GM21576 (cell line): ENCODE data around the gene CREB5.

ENCODE experiments used
- ATAC-seq: cut with Tn5 transposase; IDR thresholded peaks from one replicate; pipeline ENCODE4 v1.9.1; 2021; ENCODE audit warnings: mild to moderate bottlenecking, moderate library complexity; ENCODE audit not compliant: unreplicated experiment

The CREB5 gene

DNA sequence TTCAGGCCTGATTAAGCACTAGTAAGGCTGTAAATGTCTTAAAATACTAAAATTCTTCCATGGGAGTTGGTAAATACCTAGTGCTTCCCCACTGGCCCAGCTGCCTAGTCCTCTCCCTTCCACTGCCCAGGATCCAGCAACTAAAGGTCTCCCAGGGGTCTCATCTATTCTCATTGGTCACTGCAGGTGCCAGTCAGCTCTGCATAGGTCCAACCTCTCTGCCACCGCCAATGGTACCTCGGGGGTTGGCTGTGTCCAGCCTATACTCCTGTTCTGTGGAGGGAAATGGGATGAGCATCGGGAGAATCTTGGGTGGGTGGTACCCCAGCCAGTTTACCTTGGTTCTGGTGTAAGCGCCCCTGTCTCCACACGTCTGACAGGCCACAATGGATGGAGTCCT lies 6.1 kb upstream of the CREB5 start:
- ATAC-seq, result no peak

DNA sequence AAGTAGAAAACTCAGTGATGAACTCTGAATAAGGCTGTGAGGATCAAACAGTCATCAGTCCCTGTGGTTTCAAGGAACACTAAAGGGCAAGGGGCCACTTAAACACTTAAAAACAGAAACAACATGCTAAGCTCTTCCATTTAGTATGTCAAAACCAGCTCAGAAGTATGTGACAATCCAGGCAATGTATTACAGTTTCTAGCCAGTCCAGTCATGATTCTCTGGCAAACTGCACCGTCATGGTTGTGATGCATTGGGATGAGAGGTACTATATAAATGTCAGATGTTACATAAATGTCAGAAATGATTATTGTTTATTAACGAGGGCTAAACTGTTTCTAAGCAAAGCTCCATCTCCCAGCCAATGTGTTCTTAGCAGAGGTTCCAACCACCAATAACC lies 4.7 kb upstream of the CREB5 start:
- no peak for ATAC-seq

DNA sequence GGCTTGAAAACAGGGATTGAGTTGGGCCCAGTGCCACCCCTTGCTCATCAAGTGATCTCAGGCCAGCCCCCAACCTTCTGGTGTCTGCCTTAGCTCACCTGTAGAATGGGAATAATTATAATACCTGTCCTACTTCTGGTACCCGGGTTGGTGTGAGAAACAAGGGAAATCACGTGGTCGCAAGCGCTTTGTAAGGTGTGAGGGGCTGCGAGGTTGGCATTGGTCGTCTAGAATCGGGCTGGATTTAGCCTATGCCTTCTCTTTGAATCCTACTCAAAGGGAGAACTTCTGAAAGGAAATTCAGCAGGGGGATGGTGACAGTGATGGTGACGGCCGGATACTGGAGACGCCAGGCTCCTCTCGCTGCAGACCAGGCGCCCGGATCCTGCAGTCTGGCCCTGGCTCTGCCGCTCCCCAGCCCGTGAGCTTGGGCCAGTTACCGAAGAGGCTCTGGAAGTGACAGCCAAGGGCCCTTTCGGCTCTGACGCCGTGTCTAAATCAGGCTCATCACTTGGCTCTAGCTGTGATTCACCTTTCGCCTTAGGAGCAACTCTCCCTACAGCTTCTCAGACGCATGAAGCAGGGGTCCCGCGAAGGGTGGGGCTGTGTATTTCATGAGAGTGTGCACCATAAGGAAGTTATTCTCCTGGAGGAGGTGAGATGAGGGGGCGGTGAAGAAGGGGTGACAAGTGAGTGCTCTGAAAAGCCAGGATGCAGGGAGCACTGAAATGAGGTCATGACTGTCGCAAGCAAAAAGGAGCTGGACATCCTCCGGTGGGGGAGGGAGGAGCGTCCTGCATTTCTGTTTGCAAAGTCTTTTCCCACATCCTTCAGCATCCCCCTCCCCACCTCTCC lies 4.0 kb upstream of the CREB5 start:
- no peak for ATAC-seq

DNA sequence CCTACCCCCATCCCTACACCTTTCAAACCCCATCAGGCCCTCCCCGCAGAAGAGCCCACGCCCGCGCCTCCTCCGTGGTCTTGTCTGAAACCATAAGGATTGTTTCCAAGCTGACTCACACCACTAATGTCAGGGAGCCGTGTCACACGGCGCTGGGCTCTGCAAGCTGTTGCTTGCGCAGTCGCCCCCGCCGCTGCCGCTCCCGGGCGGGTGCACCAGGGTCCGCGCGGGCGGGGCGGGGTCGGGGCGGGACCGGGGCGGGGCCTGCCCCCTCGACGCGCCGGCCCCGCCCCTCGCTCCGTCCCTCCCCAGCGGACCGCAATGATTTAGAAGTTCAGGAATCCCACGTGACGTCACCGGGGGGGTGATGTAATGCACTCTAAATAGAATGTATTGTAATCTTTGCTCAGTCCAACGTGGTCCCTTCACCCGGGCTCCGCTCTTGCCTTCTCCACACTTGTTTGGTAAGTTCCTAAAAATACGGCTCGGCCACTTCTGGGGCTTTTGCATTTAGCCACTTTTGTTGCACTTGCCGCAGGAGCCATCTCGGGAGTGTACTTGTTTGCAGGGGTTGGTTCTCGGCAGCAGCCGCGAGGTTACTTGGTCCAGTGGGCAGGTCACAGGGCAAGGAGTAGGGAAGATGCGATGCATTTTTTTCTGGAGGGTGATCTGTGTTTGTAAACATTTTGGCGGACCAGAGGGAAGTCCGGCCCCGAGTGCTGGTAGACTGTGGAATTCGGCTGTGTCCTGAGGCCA lies 3.2 kb upstream of the CREB5 start:
- ATAC-seq, result no peak

DNA sequence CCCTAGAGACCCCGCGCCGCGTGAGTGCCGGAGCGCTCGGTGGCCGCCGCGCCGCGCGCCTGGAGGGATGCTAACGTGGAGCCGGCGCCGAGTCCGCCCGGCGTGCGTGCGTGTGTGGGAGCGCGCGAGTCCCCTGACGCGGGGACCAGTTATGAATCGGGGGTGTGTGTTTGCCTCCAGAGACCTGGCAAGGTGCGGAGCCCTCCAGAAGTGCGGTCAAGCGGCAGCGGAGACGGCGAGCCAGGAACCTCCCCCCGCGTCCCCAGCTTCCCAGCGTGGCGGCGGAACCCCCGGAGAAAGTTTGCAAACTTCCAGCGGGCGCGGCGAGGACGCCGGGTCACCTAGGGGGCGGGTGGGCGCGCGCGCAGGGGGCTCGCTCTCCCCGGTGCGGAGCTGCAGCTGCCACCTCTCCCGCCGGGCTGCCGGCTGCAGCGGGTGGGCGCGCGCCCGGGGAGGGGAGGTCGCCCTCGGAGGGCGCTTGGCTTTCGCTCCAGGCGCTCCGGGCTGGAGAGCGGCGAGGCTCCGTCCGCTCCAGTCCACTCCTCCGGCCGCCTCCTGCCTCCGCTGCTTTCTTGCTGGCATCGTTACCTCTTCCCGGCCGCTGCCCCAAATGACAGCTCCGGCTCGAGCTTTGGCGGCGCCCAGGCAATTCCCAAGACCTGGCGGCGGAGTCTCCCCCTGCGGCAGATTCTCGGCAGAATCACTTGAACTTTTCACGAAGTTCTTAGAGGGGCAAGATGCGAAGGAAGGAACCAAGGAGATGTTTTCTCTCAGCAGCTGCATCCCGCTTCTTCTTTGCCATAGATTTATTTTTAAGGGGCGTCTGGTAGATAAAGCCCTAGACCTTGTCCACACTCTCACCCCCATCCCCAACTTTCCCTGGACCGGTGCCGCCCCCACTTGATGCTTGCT lies 2.3 kb upstream of the CREB5 start:
- ATAC-seq, result no peak

DNA sequence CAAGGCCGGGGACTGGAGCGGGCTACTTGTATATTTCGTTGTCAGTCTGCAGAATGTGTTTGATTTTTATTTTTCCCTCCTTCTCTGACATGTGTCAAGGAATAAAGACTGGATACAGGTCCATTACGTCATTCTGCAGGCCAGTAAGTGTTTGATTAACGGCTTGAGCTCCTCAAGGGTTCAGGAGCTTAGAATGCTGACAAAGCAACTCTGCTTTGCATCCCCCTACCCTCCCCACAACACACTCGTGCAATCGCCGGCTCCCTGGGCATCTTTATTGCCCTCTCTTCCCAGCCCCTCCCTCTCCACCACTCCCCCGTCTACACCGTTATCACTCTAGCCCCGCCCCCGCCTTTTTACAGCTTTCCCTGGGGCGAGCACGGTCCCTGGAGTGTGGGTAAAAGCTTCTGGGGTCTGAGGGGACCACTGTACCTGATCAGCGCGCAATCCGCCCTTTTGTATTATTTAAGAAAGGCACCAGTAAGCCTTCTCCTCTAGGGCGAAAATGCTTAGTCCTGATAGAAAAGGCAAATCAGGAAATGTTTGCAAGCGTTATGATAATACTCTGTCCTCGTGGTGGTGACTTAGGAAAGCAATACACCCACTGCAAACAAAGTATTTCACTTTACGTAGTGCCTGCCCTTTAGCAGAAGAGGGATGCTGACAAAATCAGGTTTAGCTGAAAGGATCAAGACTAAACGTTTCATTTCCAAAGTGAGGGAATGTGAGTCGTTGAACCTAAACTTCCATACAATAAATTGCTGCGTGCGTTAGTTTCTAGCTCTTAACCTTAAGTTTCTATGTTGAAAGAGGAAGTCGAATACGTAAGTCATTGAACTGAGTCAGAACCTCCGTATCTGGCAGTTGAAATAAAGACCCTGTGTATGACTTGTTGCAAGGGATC lies 1.4 kb upstream of the CREB5 start:
- no peak for ATAC-seq

DNA sequence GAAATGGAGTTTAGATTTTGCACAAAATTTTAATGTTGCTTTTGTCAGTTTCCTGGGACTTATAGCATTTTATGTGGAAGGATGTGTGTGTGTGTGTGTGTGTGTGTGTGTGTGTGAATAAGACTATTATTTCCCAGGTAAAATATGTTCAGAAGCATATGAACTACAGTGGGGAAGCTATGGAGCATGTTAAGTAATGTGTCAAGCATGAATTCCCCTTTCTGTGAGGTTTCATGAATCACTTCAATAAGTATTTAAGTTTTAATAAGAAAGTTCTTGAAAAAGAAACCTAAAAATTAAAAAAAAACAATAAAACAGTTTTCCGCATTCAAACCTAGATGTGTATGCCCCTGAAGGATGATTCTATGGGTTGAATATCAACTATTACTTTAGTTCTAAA lies 693 bp downstream of the CREB5 start:
- ATAC-seq, result no peak

DNA sequence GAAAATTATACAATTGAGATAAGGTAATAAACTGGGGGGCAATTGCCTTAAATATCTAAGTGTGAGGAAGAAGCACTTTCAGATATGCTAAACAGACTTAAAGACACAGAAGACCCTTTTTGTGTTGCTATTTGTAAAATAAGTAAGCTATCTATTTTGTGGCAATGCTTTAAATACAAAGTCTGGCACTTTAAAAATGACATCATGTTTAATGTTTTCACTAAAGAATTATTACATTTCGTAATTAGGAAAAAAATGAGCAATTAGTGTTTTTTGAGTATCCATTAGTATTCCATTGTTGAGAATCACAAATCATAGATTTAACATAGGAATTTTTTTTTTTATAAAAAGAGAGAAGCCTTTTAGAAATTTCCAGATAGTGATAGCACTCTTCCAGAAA lies 2.1 kb downstream of the CREB5 start:
- ATAC-seq, result no peak

DNA sequence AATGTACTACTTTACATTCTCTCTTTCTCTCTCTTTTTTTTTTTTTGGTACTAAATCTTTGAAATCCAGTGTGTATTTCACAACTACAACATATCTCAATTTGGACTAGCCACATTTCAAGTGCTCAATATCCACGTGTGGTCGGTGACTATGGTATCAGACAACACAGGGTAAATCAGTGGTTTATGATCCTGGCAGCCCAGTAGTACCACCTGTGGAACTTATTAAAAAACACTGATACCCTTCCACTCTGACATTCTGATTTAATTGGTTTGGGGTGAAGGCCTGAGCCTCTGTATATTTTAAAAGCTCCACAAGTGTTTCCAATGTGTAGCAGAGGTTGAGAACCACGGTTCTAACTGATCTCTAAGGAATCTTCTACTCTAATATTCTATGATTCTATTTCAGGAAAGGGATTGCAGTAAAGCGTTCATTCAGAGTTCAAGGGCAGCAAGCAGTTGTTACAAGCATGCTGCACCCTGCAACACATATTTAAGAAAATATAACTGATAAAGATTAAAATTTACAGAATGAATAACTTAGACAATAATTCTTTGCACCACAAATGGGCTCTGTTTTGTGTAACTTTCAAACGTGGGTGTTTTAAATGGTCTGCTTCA lies 5.1 kb downstream of the CREB5 start:
- no peak for ATAC-seq

DNA sequence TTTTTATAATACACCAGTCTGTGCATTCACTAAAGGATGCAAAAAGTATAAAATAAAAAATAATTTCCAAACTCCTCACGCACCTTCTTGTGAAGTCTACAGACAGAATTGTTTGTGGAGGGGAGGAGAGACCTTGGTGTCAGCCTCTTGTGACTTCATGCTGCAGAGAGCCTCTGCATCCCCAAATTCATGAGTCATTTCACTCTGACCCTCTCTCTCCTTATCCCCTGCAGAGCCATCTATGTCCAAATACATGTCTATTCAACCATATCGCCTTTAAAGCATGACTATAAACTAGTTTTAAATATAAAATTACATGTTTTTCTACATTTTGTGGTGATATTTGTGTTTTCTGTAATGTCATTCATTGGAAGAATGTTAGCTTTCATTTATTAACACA lies 6.0 kb downstream of the CREB5 start:
- no peak for ATAC-seq

DNA sequence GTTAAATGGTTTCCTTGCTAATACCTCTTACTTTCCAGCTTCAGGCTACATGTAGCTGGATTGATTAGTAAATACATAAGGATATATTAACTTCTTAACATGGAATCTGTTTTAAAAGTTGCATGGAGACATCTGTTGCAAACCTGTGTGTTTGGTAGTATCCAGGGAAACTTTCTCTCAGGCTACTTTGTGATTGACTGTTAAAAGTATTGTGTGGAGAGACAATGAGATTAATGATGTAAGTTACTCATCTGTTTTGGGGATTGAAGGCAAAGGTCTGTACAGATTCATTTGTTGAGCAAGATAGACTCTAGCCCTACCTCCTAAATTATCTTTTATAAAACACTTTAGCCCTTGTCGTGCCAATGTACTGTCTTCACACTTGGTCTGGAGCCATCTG lies 6.6 kb downstream of the CREB5 start:
- no peak for ATAC-seq

DNA sequence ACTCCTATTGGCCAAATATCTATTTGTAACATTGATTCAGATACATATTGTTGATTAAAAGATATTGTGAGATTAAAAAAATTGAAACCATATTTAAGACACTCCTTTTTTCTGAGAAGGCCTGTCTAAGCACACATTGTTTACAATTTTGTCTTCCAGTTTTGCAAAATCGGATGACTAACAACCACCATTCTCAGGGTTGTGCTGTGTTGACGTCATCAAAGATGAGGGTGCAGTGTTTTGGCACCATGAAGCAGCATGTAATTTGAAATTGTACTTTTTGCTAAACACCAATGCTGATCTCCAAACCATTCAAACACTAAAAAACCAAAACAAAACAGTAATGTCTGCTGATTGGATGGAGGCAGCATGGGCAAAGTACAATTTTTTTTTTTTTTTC lies 7.4 kb downstream of the CREB5 start:
- ATAC-seq, result no peak

DNA sequence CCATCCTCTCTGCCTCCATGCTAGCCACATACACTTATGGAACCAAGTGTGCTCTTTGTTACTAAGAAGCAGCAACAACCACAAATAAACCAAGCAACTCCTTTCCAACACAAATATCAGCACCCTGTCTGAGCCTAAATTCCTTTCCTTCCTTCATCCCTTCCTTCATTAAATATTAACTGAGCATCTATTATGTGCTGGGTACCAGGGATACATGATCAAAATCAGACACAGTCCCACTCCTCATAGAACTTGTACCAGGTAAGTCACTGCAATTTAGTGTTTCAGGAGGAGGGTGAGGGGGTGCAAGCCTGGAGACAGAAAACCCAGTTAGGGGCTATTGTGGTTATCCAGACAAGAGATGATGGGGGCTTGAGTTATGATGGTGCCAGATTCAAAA lies 10.8 kb downstream of the CREB5 start:
- ATAC-seq, result no peak

DNA sequence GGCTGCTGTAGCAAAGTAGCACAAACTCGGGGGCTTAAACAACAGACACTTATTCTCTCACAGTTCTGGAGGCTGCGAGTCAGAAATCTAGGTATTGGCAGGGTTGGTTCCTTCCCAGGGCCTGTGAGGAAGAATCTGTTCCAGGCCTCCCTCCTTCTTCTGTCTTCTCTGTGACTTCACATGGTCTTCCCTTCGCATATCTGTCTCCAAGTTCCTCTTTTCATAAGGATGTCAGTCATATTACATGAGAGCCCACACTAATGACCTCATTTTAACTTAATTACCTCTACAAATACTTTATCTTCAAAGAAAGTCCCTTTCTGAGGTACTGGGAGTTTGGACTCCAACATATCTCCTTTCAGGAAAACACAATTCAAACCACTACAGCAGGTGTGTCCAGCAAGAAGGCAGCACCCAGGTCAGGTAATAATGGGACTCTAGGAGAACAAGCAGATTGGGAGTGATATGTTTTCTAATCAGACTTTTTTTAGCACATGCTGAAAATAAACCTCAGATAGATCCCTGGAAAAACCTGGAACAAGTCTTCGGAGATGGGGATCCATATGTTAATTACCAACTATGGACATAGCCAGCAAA lies 11.7 kb downstream of the CREB5 start:
- ATAC-seq, result no peak

DNA sequence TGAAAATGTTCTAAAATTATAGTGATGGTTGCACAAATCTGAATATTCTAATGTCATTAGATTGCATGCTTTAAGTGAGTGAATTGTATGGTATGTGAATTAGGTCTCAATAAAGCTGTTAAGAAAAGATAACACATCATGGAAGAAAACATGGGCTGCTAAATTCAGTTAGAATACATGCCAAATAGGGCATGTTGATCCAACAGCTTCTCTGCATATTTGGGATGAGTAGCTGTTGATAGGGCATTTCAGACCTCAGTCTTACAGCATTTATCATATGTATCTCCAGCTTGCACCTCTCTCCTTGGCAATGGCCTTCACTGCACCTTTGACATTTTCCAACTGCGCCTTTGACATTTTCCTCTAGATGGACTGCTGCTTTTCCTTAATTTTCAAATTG lies 13.2 kb downstream of the CREB5 start:
- ATAC-seq, result no peak

DNA sequence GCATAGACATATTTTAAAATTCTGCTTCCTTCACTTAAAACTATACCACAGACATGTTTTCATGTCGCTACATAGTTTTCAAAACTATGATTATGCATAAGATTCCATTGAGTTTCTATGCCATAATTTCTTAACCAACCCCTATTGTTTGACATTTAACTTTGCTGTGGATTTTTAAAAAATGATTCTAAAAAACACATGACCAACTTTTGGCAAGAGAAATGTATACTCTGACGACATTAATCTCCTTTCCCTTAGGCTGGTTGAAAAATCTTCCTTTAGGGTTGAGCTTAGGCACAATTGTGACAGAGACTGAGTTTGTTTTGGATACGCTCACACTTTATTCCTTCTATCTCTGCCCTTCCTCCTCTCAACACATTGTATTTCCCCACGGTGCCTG lies 14.9 kb downstream of the CREB5 start:
- no peak for ATAC-seq

DNA sequence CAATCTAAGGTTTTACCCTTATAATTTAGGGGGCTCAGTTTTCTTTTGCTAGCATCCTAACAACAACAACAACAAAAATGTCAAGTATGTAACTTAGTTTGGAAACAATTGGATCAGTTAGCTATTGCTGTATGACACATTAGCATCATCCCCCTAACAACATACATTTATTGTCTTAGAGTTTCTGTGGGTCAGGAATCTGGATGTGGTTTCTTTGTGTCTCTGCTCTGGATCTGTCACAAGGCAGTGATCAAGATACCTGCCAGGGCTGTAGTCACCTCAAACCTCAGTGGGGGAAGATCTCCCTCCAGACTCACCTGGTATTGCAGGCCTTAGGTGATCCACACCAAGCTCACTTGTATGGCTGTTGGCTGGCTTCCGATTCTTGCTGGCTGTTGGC lies 18.3 kb downstream of the CREB5 start:
- no peak for ATAC-seq

DNA sequence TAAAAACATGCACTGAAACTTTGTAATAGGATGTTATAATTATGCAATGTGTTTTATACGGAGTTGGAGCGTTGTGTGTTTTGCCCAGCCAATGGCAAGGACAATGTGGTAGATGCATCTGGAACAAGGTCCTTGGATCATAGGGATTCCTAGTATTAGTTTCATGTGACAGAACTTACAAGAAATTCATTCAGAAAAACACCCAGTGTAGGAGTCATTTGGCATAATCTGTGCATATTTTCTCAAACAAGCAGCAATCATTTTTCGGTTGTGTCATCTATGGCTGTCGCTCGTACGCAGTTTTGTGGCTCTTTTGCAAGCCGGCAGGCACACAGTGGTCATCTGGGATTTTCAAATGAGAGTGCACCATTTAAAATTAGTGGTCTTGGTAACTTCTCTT lies 19.8 kb downstream of the CREB5 start:
- ATAC-seq, result no peak

DNA sequence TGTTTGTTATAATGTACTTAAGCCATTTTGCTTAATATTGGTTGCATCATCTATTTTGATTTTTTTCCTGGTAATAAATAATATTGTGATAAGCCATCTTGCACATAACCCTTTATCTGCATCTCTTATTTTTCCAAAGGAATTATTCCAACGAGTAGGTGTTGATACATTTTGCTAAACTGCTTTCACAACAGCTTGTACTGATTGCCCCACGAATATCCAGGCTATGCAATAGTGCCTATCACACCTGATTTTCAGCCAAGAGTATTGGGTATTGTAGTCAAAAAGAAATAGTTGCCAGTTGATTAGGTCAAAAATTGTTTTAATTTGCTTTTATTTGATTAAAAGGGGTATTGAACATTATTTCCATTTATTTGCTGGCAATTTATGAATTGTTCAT lies 20.7 kb downstream of the CREB5 start:
- ATAC-seq, result no peak
